GM19395 (cell line): ENCODE results near the gene PCED1B.
"Not testable (repeated sequence)": the region's sequence is repeated elsewhere in the genome, so short reads cannot be mapped to it uniquely, and the experiment has no call there.

ENCODE experiments used
- ATAC-seq: cut with Tn5 transposase; IDR thresholded peaks from one replicate; pipeline ENCODE4 v1.9.1; 2021; ENCODE audit warnings: mild to moderate bottlenecking, moderate library complexity; ENCODE audit not compliant: unreplicated experiment

PCED1B gene

DNA sequence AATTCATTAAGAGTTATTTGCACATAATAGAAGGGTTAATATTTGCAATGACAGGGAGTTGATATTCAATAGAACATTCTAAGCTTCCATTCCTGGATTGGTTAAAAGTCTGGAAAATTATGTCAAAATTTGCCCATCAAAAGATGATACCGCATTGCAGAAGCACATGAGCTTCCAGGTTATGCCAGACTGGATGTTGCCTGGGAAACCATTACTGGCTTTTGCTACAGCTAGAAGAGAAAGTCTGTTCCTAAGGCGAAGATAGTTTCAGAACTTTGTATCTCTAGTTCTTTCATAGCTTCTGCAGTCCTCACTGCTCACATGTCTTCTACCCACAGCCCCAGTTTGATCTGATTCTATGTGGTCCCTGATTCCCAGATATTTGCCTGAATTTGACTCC lies 122.8 kb downstream of the PCED1B start:
- no peak for ATAC-seq

DNA sequence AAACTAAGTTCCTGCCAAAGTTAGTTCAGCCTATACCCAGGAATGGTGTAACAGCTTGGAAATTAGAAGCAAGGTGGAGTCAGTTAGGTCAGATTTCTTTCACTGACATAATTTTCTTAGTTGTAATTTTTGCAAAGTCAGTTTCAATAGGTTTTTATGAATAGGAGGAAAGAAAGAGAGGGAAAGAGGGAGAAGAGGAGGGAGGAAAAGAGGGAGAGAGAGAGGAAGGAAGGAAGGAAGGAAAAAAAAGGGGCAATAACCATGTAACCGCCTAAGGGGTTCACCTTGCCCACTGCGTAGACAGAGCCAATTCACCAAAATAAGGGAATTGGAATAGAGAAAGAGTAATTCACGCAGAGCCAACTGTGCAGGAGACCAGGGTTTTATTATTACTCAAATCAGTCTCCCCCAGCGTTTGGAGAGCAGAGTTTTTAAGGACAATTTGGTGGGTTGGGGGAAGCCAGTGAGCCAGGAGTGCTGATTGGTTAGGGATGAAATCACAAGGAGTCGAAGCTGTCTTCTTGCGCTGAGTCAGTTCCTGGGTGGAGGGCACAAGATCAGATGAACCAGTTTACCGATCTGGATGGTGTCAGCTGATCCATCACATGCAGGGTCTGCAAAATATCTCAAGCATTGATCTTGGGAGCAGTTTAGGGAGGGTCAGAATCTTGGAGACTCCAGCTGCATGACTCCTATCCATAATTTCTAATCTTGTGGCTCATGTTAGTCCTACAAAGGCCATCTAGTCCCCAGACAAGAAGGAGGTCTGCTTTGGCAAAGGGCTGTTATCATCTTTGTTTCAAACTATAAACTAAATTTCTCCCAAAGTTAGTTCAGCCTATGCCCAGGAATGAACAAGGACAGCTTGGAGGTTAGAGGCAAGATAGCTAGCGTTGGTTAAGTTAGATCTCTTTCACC lies 126.4 kb downstream of the PCED1B start:
- no peak for ATAC-seq

DNA sequence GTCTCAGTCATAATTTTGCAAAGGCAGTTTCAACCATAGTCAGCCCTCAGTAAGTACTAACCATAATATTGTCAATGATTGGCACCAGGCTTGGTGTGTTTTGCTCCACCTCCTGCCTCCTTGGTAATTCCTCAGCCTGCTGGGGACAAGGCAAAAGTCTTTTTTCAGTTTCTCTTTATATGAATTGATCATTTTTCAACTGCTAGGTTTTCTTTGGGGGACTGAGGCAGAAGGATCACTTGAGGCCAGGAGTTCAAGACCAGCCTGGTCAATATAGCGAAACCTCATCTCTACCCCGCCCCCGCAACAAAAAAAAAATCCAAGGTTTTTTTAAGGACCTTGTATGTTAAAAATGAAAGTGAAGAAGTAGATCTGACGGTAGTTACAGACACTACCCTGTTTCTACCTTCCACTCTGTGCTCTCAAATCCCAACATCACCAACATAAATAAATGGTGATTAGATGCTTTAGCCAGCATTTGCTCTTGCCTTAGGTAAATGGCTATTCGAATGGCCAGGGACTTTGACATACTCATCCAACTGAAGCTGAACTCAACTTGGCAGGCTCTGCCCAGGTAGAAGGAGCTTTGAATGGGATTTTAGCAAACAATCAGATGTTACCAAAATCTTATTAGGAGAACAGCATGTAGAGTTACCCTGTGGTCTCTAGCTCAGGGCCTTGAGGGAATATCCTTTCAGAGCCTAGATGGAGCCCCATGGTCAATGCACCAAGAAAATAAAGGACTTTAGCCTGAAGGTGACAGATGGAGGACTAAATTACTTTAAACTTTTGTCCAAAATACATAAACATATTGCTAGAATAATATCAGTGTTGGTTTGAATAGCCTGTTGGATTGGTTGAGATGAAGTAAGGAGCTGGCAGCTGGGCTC lies 127.3 kb downstream of the PCED1B start:
- ATAC-seq: peak; percentile 3

DNA sequence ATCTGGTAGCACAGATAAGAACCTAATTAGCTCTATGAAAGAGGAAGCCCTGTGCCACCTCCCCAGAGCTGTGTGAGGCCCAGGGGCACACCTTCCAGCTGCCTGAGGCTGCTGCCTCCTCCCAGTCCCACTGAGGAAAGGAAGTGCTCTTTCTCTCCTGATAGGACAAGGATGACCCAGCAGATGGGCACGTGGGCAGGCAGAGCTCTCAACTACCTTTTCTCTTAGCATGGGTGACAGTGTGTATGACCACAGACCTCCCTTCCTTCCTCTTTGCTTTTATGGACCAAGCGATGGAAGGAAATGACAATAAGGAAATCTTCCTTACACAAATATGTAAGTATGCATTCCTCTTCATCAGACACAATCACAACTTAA lies 127.9 kb downstream of the PCED1B start:
- peak; percentile 66 for ATAC-seq

DNA sequence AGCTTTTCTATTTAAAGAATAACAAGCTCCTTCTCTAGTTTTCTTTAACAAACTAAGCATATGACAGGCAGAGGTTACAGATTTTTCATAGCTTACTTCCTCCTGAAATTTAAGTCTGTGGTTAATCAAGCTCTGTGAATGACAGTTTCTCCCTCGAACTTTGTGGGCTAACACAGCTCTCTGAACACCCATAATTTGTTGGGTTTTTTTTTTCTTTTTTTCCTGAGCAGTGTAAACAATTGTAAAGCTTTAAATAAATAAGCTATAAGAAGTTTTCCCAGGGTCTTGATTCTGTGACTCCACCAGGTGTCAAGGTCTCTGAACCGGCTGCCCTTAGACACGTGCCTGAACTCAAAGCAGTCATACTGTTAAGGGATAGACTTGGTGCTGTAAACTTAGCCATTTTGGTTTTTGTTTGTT lies 128.4 kb downstream of the PCED1B start:
- peak; percentile 81 for ATAC-seq

DNA sequence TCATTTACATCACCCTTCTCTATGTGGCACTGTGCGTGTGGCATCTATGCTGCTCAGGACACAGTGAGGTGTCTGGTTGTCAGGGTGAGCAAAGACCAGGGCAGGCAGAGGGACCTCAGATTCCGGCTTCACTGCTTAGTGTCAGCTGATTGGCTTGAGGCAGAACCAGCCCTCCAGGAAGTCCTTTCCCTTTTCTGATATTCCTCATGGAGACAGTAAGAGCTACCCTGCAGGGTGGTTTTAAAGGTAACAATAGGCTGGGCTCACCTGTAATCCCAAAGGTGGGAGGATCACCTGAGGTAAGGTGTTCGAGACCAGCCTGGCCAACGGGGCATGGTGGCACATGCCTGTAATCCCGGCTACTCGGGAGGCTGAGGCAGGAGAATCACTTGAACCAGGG lies 129.6 kb downstream of the PCED1B start:
- no peak for ATAC-seq

DNA sequence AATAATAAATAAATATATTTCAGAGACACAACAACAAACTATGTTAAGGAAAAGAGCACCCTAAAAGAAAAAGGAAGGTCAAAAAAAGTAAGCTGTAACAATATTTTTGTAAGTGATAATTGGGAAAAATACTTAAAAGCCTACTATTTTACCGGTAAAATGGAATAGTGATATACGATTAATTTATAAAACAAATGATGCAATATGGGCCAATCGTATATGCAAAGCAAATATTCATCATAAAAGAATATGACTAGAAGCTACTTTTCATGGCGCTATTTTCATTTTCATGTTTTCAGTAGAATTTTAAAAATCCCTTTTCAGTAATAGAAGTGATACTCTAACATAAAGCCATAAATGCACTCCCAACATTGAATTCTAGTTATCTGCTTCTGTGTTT lies 131.4 kb downstream of the PCED1B start:
- ATAC-seq: no peak

DNA sequence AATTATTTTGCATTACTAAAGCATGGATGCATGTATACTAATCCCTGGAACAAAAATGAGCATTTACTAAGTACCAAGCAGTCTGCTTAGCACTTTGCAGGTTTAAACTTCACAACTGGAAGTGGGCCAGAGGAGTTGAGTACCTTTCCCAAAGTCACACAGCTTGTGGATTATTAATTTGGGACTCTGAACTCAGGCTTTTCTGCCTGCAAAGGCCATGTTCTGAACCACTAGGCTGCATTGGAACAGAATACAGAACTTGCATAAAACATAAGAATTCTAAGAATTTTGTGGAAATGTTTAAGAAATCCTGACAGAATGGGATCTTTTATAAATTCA lies 133.2 kb downstream of the PCED1B start:
- ATAC-seq: no peak

DNA sequence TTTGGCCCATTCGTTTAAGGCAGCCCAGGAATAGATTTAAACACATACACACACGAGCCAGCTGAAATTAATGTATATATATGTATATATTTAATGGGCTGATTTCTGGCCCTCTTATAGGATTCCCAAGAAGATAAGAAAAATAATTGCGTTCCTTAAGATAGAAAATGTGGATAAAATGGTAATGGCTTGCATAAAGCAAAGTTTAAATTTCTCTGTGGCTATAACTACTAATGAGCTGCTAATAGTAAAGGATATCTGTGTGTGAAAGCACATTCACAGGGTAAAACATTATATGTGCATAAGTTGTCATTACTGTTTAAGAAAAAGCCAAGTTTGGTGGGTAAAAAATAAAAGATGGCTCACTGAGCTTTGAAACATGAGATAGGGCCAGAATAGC lies 134.0 kb downstream of the PCED1B start:
- no peak for ATAC-seq

DNA sequence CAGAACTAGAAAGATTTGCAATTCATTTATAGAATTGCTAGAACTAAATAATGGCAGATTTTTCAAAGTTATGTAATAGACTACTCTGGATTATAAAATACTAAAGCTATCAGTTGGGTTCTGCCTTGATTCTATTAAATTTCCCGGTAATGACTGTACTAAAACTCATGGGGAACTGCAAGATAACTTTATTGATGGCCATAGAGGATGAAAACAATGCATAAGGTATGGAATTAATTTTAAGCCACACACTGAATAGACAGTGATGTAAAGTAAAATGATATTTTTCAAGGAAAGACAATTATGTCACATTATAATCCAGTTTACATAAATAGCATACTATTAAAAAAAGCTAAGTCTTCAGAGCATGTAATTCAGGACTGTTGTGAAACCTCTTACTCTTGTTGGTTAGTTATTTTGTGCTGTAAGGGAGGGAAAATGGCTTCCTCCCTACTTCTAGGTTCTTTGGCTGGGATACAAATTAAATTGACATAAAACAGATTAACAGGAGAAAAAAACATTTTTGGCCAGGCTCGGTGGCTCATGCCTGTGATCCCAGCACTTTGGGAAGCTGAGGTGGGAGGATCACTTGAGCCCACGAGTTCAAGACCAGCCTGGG lies 134.7 kb downstream of the PCED1B start:
- no peak for ATAC-seq

DNA sequence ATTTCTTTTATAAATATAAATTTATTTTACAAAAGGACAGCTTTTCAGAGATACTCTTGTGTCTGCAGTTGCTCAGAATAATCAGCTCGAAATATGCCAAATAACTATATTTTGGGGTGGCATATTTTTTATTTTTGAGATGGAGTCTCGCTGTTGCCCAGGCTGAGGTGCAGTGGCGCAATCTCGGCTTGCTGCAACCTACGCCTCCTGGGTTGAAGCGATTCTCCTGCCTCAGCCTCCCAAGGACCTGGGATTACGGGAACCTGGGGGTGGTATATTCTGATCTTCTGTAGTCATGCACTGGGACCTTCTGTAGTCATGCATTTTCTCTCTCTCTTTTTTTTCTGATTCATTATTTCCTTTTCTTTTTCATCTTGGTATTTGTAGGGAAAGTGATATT lies 135.3 kb downstream of the PCED1B start:
- no peak for ATAC-seq

DNA sequence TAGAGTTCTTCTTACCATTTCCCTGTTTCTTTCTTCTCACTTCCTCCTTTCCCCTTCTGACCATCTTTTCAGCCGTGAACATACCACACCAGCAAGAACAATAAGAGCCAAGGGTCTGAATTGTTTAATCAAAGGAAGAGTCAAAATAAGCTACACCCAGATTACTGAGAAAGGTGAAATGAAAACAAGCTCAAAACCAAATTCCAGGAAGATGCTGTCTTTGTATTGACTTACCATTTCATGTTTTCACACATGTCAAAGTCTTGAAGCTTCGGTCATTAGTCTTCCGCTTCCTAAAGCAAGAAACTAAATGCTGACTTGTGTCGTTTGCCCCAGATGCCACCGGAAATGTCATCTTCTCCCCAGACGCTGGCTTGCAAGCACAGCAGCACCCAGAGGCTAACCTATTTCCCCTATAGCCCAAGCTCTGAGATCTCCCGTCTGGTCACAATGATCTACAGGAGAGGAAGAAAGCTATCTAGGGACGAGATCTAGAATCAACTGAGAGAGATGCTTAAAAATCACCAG lies 136.8 kb downstream of the PCED1B start:
- ATAC-seq: peak; percentile 69

DNA sequence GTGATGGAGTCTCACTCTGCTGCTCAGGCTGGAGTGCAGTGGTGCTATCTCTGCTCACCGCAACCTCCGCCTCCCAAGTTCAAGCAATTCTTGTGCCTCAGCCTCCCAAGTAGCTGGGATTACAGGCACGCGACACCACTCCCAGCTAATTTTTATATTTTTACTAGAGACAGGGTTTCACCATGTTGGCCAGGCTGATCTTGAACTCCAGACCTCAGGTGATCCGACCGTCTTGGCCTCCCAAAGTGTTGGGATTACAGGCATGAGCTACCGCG lies 138.1 kb downstream of the PCED1B start:
- not testable (repeated sequence) for ATAC-seq

DNA sequence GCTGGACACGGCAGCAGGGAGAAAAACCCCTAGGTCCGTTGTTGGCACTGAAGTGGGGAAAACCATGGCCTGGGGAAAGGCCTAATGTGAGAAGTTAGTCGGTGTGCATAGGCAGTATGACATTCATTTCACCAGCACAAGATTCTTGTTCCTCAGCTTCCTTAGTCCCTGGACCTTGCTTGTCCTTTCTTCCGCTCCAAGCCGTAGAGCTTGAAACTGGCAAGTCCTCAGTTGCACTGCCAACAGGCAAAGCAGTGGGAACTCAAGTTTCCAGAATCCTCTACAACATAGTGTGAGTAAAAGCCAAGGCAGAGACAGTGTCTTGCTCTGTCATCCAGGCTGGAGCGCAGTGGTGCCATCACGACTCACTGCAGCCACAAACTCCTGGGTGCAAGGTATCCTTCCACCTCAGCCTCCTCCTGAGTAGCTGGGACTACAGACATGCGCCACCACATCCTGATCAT lies 138.8 kb downstream of the PCED1B start:
- ATAC-seq: peak; percentile 21

DNA sequence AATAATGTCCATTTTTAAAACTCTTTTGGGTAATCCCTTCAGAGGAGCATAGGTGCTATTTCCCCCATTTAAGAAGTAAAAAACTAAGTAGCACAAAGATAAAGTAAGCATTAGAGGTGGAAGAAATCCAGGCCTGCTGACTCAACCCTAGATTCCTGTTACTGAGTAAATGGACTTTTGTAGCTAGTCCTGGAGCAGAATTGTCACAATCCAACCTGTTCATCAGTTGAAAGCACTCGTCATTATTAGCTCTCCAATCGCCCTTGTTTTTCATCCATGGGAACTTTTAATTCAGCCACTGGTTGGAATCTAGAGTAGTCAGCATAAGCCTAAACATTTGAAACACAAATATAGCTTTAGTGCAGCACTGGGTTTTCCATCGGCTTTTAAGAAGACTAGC lies 139.8 kb downstream of the PCED1B start:
- no peak for ATAC-seq

DNA sequence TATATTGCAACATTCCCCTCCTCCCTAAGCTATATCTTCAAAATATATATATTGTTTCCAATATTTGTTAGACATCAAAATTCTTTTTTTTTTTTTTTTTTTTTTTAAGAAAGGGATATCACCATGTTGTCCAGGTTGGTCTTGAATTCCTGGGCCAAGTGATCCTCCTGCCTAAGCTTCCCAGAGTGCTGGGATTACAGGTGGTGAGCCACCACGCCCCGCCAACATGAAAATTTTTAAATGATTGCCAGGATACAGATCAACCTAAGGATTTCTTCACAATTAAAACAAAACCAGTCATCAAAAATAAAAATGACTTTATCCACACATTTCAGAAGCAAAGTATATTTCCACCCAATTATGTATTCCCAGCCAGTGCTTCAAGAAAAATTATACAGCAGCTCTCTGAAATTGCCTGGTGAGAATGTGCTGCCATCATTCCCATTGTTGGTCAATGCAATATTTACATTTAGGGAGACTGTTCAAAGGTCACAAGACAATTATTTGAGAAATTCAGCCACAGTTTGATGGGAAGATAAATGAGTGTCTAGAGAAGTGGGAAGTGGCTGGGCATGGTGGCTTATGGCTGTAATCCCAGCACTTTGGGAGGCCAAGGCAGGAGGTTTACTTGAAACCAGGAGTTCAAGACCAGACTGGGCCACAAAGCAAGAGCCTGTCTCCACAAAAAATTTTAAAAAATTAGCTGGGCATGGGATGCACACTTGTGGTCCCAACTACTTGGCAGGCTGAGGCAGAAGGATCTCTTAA lies 142.0 kb downstream of the PCED1B start:
- ATAC-seq: no peak

DNA sequence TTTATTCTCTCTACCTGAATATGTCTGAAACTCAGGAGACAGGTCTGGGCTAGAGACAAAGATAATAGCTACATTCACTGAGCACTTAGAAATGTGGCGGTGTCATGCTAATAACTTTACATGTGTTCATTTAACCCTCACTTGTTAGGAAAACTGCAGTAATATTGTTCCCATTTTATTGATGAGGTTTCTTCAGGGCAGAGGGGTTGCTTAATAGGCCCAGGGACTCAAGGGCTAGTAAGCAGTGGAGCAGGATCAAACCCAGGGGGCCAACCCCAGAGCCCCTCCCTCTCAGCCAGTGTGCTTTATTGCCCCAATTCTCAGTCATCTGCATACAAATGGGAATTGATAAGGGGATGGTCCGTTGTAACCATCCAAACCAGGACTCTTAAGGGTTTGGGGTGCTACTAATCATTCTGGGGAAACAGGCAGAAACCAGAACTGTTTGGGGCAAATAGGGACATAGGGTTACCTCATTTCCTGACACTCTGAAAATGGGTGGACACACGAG lies 143.2 kb downstream of the PCED1B start:
- ATAC-seq: no peak

DNA sequence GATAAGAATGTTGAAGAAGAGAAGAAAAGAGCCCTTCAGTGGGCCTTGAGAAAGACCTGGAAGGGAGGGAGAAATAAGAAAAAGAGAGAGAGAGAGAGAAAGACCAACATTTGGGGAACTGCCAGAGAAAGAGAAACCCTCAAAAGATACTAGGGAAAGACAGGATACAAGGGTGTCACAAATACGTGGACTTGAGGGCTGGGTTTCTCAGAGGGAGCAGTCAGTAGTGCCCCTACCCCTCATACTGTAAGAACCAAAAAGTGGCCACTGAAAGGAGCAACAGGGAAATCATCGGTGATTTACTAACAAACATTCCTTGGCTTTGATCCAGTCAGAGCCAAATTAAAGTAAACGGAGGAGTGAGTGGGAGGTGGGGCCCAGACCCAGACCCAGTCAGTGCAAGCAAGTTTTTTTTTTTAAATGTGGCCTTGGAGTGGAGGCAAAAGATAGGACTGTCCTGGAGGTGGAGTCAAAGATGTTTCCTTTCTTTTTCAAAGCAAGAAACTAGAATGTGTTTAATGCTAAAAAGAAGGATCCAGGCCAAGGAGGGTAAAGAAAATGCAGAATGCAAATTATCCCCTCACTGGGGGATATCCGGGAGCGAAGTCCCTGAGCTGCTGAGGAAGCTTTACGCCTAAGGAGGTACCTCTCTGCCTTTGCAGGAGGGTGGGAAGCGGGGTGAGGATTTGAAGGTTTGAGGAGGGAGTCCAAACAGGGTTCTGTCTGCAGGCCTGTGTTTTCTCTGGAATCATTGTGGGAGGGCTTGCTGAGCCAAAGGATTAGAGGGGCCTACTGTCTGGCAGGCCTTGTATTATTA lies 143.8 kb downstream of the PCED1B start:
- no peak for ATAC-seq

DNA sequence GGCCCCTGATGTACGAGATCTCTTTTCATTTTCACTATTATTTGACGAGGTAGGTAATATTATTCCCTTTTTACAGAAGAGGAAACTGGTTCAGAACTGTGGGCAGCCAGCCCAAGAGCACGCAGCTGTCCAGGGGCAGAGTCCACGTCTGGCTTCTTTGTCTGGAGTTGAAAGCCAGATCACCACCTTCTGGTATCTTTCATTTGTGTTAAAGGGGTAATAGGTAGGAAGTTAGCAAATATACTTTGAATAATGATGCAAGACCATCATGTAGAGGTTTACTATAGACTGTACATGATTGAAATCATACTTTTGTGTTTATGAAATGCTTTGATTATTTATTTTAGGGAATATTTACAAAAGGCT lies 144.4 kb downstream of the PCED1B start:
- no peak for ATAC-seq
